HCT116 (cell line): ENCODE measurements around the gene MYO1E.

Source experiments
- CTCF ChIP-seq, 3 experiments: fragments of 200-600 bp in 1 of 3; sonication (generic) in 1 of 3; IDR thresholded peaks in 2 of 3; conservative IDR thresholded peaks in 1 of 3; 2 replicates each; pipeline ENCODE4 v1.5.1; 2012 to 2017; ENCODE audit warnings: low read depth in 2 of 3, low read length in 2 of 3, antibody characterized with exemption in 1 of 3, borderline replicate concordance in 1 of 3, control low read depth in 1 of 3, mild to moderate bottlenecking in 1 of 3, mixed read lengths in 1 of 3, mixed run types in 1 of 3, moderate library complexity in 1 of 3; ENCODE audit not compliant: insufficient read depth in 1 of 3
- EZH2 ChIP-seq: fragments of 200-600 bp; sonication (generic); IDR thresholded peaks from 2 replicates; pipeline ENCODE4 v1.6.1; 2017; ENCODE audit warnings: antibody characterized with exemption, mixed run types
- MAX ChIP-seq: IDR thresholded peaks from 2 replicates; pipeline ENCODE4 v1.6.1; 2012
- POLR2A ChIP-seq: IDR thresholded peaks from 2 replicates; pipeline ENCODE4 v1.7.0; 2011; ENCODE audit warnings: borderline replicate concordance; ENCODE audit not compliant: insufficient read depth, insufficient read length; ENCODE audit errors: extremely low read depth

GRCh38 chr15:59306520-59307164 is 66.0 kb downstream of the MYO1E start:
- TF ChIP-seq CTCF (IDR thresholded peaks at IDR 0.05 in 2 of 3, conservative IDR thresholded peaks at IDR 0.05 in 1 of 3; ENCODE audit: borderline replicate concordance in 1 of 3, insufficient read depth in 1 of 3, low read depth in 2 of 3, low read length in 2 of 3) (no peak), POLR2A (no peak), EZH2 (no peak), MAX (no peak)
